ENCODE measurements around the gene ZNF425. TPM values are rescaled to one million over a fixed set of nuclear protein-coding genes. Genes with fewer than 3 reads are reported as not detected.
A peak's percentile ranks its signal among the peaks of the same experiment; 100 is the strongest.

The ZNF425 gene
- total and polyA plus RNA-seq, 9 of the 15 experiments (the other 6 are each of a cell fraction or from before 2014, with no cell fraction given): 0.03 to 0.89 (median 0.54) TPM

DNA sequence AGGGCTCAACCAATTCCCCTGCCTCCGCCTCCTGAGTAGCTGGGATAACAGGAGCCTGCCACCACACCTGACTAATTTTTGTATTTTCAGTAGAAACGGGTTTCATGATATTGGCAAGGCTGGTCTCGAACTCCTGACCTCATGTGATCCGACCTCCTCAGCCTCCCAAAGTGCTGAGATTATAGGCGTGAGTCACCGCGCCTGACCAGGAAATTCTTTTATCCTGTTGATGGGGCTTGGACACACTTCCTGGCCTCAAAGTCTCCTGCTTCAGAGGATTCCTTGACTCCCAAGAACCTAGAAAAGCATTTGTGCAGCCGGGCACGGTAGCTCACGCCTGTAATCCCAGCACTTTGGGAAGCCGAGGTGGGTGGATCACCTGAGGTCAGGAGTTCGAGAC lies 16.2 kb downstream of the ZNF425 start (continued):
- TF ChIP-seq, protein P1, sequence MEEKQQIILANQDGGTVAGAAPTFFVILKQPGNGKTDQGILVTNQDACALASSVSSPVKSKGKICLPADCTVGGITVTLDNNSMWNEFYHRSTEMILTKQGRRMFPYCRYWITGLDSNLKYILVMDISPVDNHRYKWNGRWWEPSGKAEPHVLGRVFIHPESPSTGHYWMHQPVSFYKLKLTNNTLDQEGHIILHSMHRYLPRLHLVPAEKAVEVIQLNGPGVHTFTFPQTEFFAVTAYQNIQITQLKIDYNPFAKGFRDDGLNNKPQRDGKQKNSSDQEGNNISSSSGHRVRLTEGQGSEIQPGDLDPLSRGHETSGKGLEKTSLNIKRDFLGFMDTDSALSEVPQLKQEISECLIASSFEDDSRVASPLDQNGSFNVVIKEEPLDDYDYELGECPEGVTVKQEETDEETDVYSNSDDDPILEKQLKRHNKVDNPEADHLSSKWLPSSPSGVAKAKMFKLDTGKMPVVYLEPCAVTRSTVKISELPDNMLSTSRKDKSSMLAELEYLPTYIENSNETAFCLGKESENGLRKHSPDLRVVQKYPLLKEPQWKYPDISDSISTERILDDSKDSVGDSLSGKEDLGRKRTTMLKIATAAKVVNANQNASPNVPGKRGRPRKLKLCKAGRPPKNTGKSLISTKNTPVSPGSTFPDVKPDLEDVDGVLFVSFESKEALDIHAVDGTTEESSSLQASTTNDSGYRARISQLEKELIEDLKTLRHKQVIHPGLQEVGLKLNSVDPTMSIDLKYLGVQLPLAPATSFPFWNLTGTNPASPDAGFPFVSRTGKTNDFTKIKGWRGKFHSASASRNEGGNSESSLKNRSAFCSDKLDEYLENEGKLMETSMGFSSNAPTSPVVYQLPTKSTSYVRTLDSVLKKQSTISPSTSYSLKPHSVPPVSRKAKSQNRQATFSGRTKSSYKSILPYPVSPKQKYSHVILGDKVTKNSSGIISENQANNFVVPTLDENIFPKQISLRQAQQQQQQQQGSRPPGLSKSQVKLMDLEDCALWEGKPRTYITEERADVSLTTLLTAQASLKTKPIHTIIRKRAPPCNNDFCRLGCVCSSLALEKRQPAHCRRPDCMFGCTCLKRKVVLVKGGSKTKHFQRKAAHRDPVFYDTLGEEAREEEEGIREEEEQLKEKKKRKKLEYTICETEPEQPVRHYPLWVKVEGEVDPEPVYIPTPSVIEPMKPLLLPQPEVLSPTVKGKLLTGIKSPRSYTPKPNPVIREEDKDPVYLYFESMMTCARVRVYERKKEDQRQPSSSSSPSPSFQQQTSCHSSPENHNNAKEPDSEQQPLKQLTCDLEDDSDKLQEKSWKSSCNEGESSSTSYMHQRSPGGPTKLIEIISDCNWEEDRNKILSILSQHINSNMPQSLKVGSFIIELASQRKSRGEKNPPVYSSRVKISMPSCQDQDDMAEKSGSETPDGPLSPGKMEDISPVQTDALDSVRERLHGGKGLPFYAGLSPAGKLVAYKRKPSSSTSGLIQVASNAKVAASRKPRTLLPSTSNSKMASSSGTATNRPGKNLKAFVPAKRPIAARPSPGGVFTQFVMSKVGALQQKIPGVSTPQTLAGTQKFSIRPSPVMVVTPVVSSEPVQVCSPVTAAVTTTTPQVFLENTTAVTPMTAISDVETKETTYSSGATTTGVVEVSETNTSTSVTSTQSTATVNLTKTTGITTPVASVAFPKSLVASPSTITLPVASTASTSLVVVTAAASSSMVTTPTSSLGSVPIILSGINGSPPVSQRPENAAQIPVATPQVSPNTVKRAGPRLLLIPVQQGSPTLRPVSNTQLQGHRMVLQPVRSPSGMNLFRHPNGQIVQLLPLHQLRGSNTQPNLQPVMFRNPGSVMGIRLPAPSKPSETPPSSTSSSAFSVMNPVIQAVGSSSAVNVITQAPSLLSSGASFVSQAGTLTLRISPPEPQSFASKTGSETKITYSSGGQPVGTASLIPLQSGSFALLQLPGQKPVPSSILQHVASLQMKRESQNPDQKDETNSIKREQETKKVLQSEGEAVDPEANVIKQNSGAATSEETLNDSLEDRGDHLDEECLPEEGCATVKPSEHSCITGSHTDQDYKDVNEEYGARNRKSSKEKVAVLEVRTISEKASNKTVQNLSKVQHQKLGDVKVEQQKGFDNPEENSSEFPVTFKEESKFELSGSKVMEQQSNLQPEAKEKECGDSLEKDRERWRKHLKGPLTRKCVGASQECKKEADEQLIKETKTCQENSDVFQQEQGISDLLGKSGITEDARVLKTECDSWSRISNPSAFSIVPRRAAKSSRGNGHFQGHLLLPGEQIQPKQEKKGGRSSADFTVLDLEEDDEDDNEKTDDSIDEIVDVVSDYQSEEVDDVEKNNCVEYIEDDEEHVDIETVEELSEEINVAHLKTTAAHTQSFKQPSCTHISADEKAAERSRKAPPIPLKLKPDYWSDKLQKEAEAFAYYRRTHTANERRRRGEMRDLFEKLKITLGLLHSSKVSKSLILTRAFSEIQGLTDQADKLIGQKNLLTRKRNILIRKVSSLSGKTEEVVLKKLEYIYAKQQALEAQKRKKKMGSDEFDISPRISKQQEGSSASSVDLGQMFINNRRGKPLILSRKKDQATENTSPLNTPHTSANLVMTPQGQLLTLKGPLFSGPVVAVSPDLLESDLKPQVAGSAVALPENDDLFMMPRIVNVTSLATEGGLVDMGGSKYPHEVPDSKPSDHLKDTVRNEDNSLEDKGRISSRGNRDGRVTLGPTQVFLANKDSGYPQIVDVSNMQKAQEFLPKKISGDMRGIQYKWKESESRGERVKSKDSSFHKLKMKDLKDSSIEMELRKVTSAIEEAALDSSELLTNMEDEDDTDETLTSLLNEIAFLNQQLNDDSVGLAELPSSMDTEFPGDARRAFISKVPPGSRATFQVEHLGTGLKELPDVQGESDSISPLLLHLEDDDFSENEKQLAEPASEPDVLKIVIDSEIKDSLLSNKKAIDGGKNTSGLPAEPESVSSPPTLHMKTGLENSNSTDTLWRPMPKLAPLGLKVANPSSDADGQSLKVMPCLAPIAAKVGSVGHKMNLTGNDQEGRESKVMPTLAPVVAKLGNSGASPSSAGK (IDR thresholded peaks at IDR 0.05): no peak
- TF ChIP-seq, protein P2, sequence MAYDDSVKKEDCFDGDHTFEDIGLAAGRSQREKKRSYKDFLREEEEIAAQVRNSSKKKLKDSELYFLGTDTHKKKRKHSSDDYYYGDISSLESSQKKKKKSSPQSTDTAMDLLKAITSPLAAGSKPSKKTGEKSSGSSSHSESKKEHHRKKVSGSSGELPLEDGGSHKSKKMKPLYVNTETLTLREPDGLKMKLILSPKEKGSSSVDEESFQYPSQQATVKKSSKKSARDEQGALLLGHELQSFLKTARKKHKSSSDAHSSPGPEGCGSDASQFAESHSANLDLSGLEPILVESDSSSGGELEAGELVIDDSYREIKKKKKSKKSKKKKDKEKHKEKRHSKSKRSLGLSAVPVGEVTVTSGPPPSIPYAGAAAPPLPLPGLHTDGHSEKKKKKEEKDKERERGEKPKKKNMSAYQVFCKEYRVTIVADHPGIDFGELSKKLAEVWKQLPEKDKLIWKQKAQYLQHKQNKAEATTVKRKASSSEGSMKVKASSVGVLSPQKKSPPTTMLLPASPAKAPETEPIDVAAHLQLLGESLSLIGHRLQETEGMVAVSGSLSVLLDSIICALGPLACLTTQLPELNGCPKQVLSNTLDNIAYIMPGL (CRISPR knock-in tag; IDR thresholded peaks at IDR 0.05): no peak
- peak; percentile 58; the same call in 1 of the 2 replicates for TF ChIP-seq JUND (IDR thresholded peaks at IDR 0.05; ENCODE audit: borderline replicate concordance, low read depth, low read length)
- no peak; the same call in 2 of the 3 replicates for TF ChIP-seq JUND (tag; IDR thresholded peaks at IDR 0.05; ENCODE audit: borderline replicate concordance, low read depth, low read length)
- TF ChIP-seq TBP (optimal IDR thresholded peaks at IDR 0.05; ENCODE audit: low read depth, low read length): peak; percentile 33
- no peak for TF ChIP-seq ZKSCAN1 (IDR thresholded peaks at IDR 0.05; ENCODE audit: low read depth, low read length)
- TF ChIP-seq, protein P3, sequence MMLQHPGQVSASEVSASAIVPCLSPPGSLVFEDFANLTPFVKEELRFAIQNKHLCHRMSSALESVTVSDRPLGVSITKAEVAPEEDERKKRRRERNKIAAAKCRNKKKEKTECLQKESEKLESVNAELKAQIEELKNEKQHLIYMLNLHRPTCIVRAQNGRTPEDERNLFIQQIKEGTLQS (IDR thresholded peaks at IDR 0.05): peak; percentile 46
- TF ChIP-seq, protein P3 (CRISPR knock-in tag; conservative IDR thresholded peaks at IDR 0.05): no peak
- peak; percentile 44 for TF ChIP-seq FOSL1 (tag; conservative IDR thresholded peaks at IDR 0.05)
- no peak for TF ChIP-seq PHF8 (IDR thresholded peaks at IDR 0.05; ENCODE audit: borderline replicate concordance, low read length)
- TF ChIP-seq GTF2A2 (tag; IDR thresholded peaks at IDR 0.05): no peak

Measured in K562 (cell line).